Mammary epithelial cell (primary cell): ENCODE data around the gene GBA3.

Experiments
- CTCF ChIP-seq, 2 donors: IDR thresholded peaks in 1 of 2; conservative IDR thresholded peaks in 1 of 2; 2 replicates each; pipeline ENCODE4 v1.5.1; 2011 to 2012; ENCODE audit warnings: inconsistent platforms in 2 of 2, low read length in 2 of 2, mild to moderate bottlenecking in 2 of 2, control low read depth in 1 of 2, low read depth in 1 of 2; ENCODE audit not compliant: insufficient read depth in 1 of 2; ENCODE audit errors: extremely low read depth in 1 of 2
- EZH2 ChIP-seq: IDR thresholded peaks from 2 replicates; pipeline ENCODE4 v1.6.1; 2012; ENCODE audit warnings: low read length, inconsistent platforms, borderline replicate concordance

DNA sequence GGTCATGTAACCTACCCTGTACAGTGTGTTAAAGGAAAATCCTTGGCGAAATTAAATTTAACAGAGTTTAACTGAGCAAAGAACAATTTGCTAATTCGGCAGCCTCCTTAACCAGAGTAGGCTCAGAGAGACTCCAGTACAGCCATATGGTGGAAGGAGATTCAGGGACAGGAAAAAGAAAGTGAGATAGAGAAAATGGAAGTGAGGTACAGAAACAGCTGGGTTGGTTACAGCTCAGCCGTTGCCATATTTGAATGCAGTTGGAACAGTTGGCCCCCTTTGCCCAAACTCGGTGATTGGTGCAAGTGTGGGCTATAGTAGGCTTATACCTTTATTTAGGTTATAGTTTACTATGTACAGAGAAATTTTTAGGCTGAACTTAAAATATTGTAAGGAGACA lies 48.8 kb upstream of the GBA3 start:
- TF ChIP-seq CTCF (conservative IDR thresholded peaks at IDR 0.05 in 1 of 2, IDR thresholded peaks at IDR 0.05 in 1 of 2; ENCODE audit: extremely low read depth in 1 of 2, insufficient read depth in 1 of 2, low read depth in 1 of 2, low read length in 2 of 2) (no peak), EZH2 (no peak)
